H9 (cell line): Measurements from ENCODE around the gene DAPK1. TPM values are rescaled to one million over a fixed set of nuclear protein-coding genes. Genes with fewer than 3 reads are reported as not detected.

Source experiments
- DNase-seq: peaks from one replicate; pipeline ENCODE4 v3.0.0-alpha.2; 2017
- H2AFZ ChIP-seq: one replicate; pipeline ENCODE4 v1.6.1; 2013; ENCODE audit warnings: mild to moderate bottlenecking, low read length, control low read depth, moderate library complexity
- H2AK5ac ChIP-seq: 2 replicates; pipeline ENCODE4 v1.6.1; 2013; ENCODE audit warnings: low read length, control low read depth, mixed read lengths; ENCODE audit not compliant: insufficient read length
- H2BK120ac ChIP-seq: one replicate; pipeline ENCODE4 v1.6.1; 2013; ENCODE audit warnings: low read depth, mild to moderate bottlenecking, low read length, control low read depth, inconsistent platforms; ENCODE audit not compliant: poor library complexity, severe bottlenecking
- H2BK12ac ChIP-seq: 2 replicates; pipeline ENCODE4 v1.6.1; 2013; ENCODE audit warnings: low read length, control low read depth, mixed read lengths, low read depth; ENCODE audit not compliant: insufficient read length
- H2BK15ac ChIP-seq: 2 replicates; pipeline ENCODE4 v1.6.1; 2013; ENCODE audit warnings: low read depth, low read length, control low read depth
- H2BK20ac ChIP-seq: one replicate; pipeline ENCODE4 v1.6.1; 2013; ENCODE audit warnings: low read depth, mild to moderate bottlenecking, low read length, control low read depth, inconsistent platforms; ENCODE audit not compliant: poor library complexity, severe bottlenecking
- H2BK5ac ChIP-seq: 2 replicates; pipeline ENCODE4 v1.6.1; 2013; ENCODE audit warnings: low read length, control low read depth, mixed read lengths; ENCODE audit not compliant: insufficient read length
- H3K14ac ChIP-seq: 2 replicates; pipeline ENCODE4 v1.6.1; 2013; ENCODE audit warnings: low read length, control low read depth; ENCODE audit not compliant: insufficient read depth
- H3K18ac ChIP-seq: 2 replicates; pipeline ENCODE4 v1.6.1; 2013; ENCODE audit warnings: low read depth, mild to moderate bottlenecking, mixed read lengths, low read length, control low read depth; ENCODE audit not compliant: insufficient read length
- H3K23ac ChIP-seq: 2 replicates; pipeline ENCODE4 v1.6.1; 2013; ENCODE audit warnings: low read length, control low read depth, mixed read lengths, low read depth; ENCODE audit not compliant: insufficient read length
- H3K23me2 ChIP-seq: 2 replicates; pipeline ENCODE4 v1.6.1; 2013; ENCODE audit warnings: low read depth, mild to moderate bottlenecking, mixed read lengths, low read length, control low read depth; ENCODE audit not compliant: insufficient read length, poor library complexity, severe bottlenecking
- H3K27ac ChIP-seq: 2 replicates; pipeline ENCODE4 v1.5.1; 2013; ENCODE audit warnings: low read length, control low read depth, mixed read lengths, low read depth; ENCODE audit not compliant: insufficient read length
- H3K27me3 ChIP-seq: 2 replicates; pipeline ENCODE4 v1.6.1; 2013; ENCODE audit warnings: low read length, control low read depth, inconsistent platforms; ENCODE audit not compliant: insufficient read depth
- H3K4ac ChIP-seq: 2 replicates; pipeline ENCODE4 v1.6.1; 2013; ENCODE audit warnings: low read depth, mild to moderate bottlenecking, control low read depth, inconsistent platforms, low read length, moderate library complexity
- H3K4me1 ChIP-seq: 2 replicates; pipeline ENCODE4 v1.6.1; 2013; ENCODE audit warnings: low read length, control low read depth, inconsistent platforms; ENCODE audit not compliant: insufficient read depth
- H3K4me2 ChIP-seq: 2 replicates; pipeline ENCODE4 v1.6.1; 2013; ENCODE audit warnings: low read length, control low read depth, mixed read lengths; ENCODE audit not compliant: insufficient read length, insufficient read depth
- H3K56ac ChIP-seq: 2 replicates; pipeline ENCODE4 v1.6.1; 2013; ENCODE audit warnings: low read depth, mild to moderate bottlenecking, mixed read lengths, low read length, control low read depth; ENCODE audit not compliant: insufficient read length
- H3K79me1 ChIP-seq: 2 replicates; pipeline ENCODE4 v1.6.1; 2013; ENCODE audit warnings: low read depth, mild to moderate bottlenecking, moderate library complexity, low read length, control low read depth, inconsistent platforms; ENCODE audit not compliant: insufficient read depth, poor library complexity, severe bottlenecking
- H3K79me2 ChIP-seq: 2 replicates; pipeline ENCODE4 v1.6.1; 2013; ENCODE audit warnings: low read length, control low read depth, inconsistent platforms; ENCODE audit not compliant: insufficient read depth
- H3K9ac ChIP-seq: 2 replicates; pipeline ENCODE4 v1.6.1; 2013; ENCODE audit warnings: low read length, control low read depth, mixed read lengths; ENCODE audit not compliant: insufficient read length; ENCODE audit errors: extremely low read depth
- H3K9me3 ChIP-seq: one replicate; pipeline ENCODE4 v1.6.1; 2013; ENCODE audit warnings: low read depth, low read length, inconsistent platforms; ENCODE audit not compliant: control insufficient read depth
- H3T11ph ChIP-seq: one replicate; pipeline ENCODE4 v1.6.1; 2013; ENCODE audit warnings: mild to moderate bottlenecking, low read length, control low read depth, inconsistent platforms
- H4K20me1 ChIP-seq: one replicate; pipeline ENCODE4 v1.6.1; 2013; ENCODE audit not compliant: control insufficient read depth, insufficient read length, insufficient read depth
- H4K5ac ChIP-seq: 2 replicates; pipeline ENCODE4 v1.6.1; 2013; ENCODE audit warnings: low read depth, mild to moderate bottlenecking, mixed read lengths, low read length, control low read depth; ENCODE audit not compliant: insufficient read length
- H4K8ac ChIP-seq: replicated peaks from 2 replicates; pipeline ENCODE4 v1.6.1; 2013; ENCODE audit warnings: low read length, control low read depth, mixed read lengths, low read depth; ENCODE audit not compliant: insufficient read length
- H4K91ac ChIP-seq: 2 replicates; pipeline ENCODE4 v1.6.1; 2013; ENCODE audit warnings: low read depth, mild to moderate bottlenecking, moderate library complexity, mixed read lengths, low read length, control low read depth; ENCODE audit not compliant: insufficient read length
- H3K27ac Mint-ChIP-seq, 3 experiments: 2 replicates in 2 of 3; 3 replicates in 1 of 3; pipeline ENCODE4 v1.8.0; 2020 to 2021; ENCODE audit warnings: mixed read lengths in 3 of 3, mild to moderate bottlenecking in 1 of 3, moderate library complexity in 1 of 3
- H3K27me3 Mint-ChIP-seq: 2 replicates; pipeline ENCODE4 v1.8.0; 2021; ENCODE audit warnings: low read depth, mild to moderate bottlenecking, moderate library complexity, mixed read lengths
- H3K36me3 Mint-ChIP-seq, 3 experiments: 2 replicates in 2 of 3; 3 replicates in 1 of 3; pipeline ENCODE4 v1.8.0; 2020 to 2021; ENCODE audit warnings: low read depth in 3 of 3, mixed read lengths in 3 of 3; ENCODE audit not compliant: insufficient read depth in 1 of 3
- H3K4me1 Mint-ChIP-seq, 2 experiments: 2 replicates each; pipeline ENCODE4 v1.8.0; 2020; ENCODE audit warnings: mixed read lengths in 2 of 2
- H3K4me3 Mint-ChIP-seq, 2 experiments: 2 replicates in 1 of 2; 3 replicates in 1 of 2; pipeline ENCODE4 v1.8.0; 2020 to 2021; ENCODE audit warnings: mild to moderate bottlenecking in 2 of 2, mixed read lengths in 2 of 2, moderate library complexity in 1 of 2
- H3K9me3 Mint-ChIP-seq, 2 experiments: 2 replicates in 1 of 2; 3 replicates in 1 of 2; pipeline ENCODE4 v1.8.0; 2020; ENCODE audit warnings: mild to moderate bottlenecking in 2 of 2, mixed read lengths in 2 of 2, moderate library complexity in 1 of 2
- WGBS: extraction: QIAGEN DNeasy Blood & Tissue Kit; methylation state at CpG from one replicate; pipeline ENCODE4 v1.1.7; 2013; ENCODE audit warnings: missing lambda C conversion rate, low lambda C conversion rate, mixed read lengths; ENCODE audit not compliant: insufficient read length; ENCODE audit errors: extremely low coverage; 5-methylcytosine and 5-hydroxymethylcytosine counted together
- total RNA-seq: library from RNA; stranded (reverse); gene quantifications from 2 replicates; pipeline ENCODE4 v1.2.1, GENCODE V29; 2021
- TF ChIP-seq, protein P1 (sequence below): fragments of 200-600 bp; sonication (generic); conservative IDR thresholded peaks from 3 replicates; pipeline ENCODE4 v1.8.0; 2021; ENCODE audit warnings: antibody characterized with exemption, mild to moderate bottlenecking

DAPK1 gene
- total RNA-seq, 1 experiment from 2014 or later: 79.4 TPM

DNA sequence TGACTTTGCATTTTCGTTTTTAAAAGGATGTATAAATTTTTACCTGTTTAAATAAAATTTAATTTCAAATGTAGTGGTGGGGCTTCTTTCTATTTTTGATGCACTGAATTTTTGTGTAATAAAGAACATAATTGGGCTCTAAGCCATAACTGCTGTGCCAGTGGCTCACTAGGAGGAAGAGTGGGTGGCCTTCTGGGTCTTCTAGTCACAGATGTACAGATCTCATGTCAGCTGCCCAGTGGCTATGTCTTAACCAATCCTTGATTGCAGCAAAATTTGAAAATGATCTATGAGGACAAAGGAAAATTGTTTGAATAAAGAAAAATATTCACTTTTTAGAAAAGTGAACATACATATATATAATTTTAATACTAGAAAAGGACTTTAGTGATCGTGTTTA is 233.7 kb downstream of the DAPK1 start:
- Histone ChIP-seq H2BK5ac (no peak overlapping the region), H3K4ac (no peak overlapping the region), H2BK120ac (no peak overlapping the region), H2BK12ac (no peak overlapping the region), H2AFZ (no peak overlapping the region), H3K9me3 (no peaks in the 10 kb centered on the region), H3K9ac (no peak overlapping the region), H2AK5ac (no peak overlapping the region), H3T11ph (no peak overlapping the region), H4K91ac (no peak overlapping the region), H3K79me2 (no peaks in the 10 kb centered on the region), H3K4me1 (no peaks in the 10 kb centered on the region), H3K79me1 (no peaks in the 10 kb centered on the region), H3K4me2 (no peak overlapping the region), H3K27me3 (no peaks in the 10 kb centered on the region), H4K5ac (no peak overlapping the region), H3K18ac (no peak overlapping the region), H2BK15ac (no peak overlapping the region), H3K56ac (no peak overlapping the region), H2BK20ac (no peak overlapping the region), H4K8ac (no peak overlapping the region), H3K27ac (no peak overlapping the region), H3K14ac (no peak overlapping the region), H4K20me1 (no peaks in the 10 kb centered on the region), H3K23me2 (no peaks in the 10 kb centered on the region), H3K23ac (no peak overlapping the region)
- Mint-ChIP-seq H3K36me3 (peaks cover 4 to 18% (median 8%) of the 10 kb centered on the region in 3 experiments; a peak in 5 of 7 replicates), H3K27ac (no peak overlapping the region), H3K4me1 (peaks cover 12 to 14% of the 10 kb centered on the region in 2 experiments), H3K27me3 (peaks cover 2% of the 10 kb centered on the region), H3K4me3 (no peak overlapping the region), H3K9me3 (no peaks in the 10 kb centered on the region; a peak in 1 of 5 replicates)
- no CpG with 5 or more reads among the region's 2 CpGs for WGBS
- TF ChIP-seq, protein P1, sequence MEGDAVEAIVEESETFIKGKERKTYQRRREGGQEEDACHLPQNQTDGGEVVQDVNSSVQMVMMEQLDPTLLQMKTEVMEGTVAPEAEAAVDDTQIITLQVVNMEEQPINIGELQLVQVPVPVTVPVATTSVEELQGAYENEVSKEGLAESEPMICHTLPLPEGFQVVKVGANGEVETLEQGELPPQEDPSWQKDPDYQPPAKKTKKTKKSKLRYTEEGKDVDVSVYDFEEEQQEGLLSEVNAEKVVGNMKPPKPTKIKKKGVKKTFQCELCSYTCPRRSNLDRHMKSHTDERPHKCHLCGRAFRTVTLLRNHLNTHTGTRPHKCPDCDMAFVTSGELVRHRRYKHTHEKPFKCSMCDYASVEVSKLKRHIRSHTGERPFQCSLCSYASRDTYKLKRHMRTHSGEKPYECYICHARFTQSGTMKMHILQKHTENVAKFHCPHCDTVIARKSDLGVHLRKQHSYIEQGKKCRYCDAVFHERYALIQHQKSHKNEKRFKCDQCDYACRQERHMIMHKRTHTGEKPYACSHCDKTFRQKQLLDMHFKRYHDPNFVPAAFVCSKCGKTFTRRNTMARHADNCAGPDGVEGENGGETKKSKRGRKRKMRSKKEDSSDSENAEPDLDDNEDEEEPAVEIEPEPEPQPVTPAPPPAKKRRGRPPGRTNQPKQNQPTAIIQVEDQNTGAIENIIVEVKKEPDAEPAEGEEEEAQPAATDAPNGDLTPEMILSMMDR: no peak
- DNase-seq: no peak
